Measurements from ENCODE around the gene GARRE1. TPM values are rescaled to one million over a fixed set of nuclear protein-coding genes. Genes with fewer than 3 reads are reported as not detected.
"Not testable (repeated sequence)": the region's sequence is repeated elsewhere in the genome, so short reads cannot be mapped to it uniquely, and the experiment has no call there.

Gene GARRE1
- total and polyA plus RNA-seq, 5 experiments from 2014 or later = 5.4 to 53.7 (median 6.3) TPM

DNA sequence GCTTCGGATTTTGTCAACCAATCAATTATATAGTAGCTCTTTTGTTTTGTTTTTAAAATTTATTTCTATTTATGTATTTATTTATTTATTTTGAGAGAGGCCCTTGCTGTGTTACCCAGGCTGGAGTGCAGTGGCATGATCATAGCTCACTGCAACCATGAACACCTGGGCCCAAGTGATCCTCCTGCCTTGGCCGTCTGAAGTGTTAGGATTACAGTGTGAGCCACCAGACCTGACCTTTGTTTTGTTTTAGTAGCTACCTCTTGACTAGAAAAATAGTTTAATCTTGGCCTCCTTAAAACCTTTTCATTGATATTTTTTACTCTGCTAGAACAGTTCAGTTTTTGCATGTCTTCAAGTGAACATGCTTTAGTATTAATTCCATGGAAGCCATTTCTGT, 15.1 kb downstream of the GARRE1 start:
- H3K9me3 Mint-ChIP-seq = no peaks in the 10 kb centered on the region
- peak overlapping the region; percentile 68 to 90 (median 80) for H3K4me3 Mint-ChIP-seq
- ATAC-seq = peak; percentile 0 to 11
- no peaks in the 10 kb centered on the region for H3K27me3 Mint-ChIP-seq
- POLR2A ChIA-PET = interaction anchor here (0.6 to 6.1 kb wide), 8 partner anchors 9 to 408 kb away, joined by 3 to 59 read pairs (median 6); partner anchors contain the start of genes GARRE1, GPI, LSM14A and ZNF302
- DNase-seq = no peak
- peaks cover 0 to 13% (median 4%) of the 10 kb centered on the region in 3 donors for H3K36me3 Mint-ChIP-seq
- peak overlapping the region; percentile 86 to 99 (median 96) for H3K27ac Mint-ChIP-seq
- H3K4me1 Mint-ChIP-seq = peaks cover 52 to 91% (median 81%) of the 10 kb centered on the region in 4 donors

DNA sequence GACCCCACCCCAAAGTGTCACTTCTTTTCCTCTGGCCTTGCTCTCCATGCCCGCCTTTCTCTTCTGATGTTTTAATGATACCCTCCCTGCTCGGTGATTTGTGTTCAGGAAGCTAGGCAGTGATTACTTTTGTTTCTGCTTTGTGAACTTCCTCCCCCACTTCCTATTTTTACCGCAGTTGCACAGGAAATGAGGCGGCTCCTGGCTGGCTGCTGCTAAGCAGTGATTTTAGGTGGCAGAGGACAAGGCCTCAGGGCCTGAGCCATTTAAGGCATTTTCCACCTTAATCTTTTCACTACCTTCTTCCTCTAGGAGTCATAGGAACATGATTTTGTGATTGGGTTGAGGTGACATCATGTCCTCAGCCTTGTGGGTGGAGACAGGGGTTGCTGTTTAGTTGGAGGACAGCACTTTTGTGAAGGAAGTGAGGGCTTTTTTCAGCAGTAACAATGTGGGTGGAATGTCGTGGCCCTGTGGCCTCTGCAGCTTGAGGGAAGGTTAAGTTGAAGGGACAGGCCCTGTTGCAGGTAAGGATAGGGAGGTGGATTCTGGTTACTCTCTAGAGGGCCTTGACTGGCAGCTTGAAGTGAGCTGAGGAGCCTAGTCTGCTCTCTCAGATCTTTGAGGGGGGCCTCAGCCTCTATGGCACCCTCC, 15.7 kb downstream of the GARRE1 start:
- Mint-ChIP-seq H3K27ac (peak overlapping the region; percentile 86 to 99 (median 96)), H3K27me3 (no peaks in the 10 kb centered on the region), H3K4me1 (peaks cover 50 to 91% (median 80%) of the 10 kb centered on the region in 4 donors), H3K9me3 (no peaks in the 10 kb centered on the region), H3K4me3 (peak overlapping the region; percentile 68 to 90 (median 80)), H3K36me3 (peaks cover 0 to 9% (median 4%) of the 10 kb centered on the region in 3 donors)
- ATAC-seq (peak; percentile 89 to 90), DNase-seq (peak; percentile 41 to 90 (median 78))
- POLR2A ChIA-PET = interaction anchor here (0.6 to 6.1 kb wide), 12 partner anchors 9 to 407 kb away, joined by 3 to 59 read pairs (median 4); partner anchors contain the start of genes GARRE1, GPI, LSM14A and ZNF302

GRCh38 chr19:34273121-34273520, 18.8 kb downstream of the GARRE1 start:
- ATAC-seq (no peak), DNase-seq (no peak)
- H3K4me1 Mint-ChIP-seq = peaks cover 49 to 96% (median 82%) of the 10 kb centered on the region in 4 donors
- POLR2A ChIA-PET = interaction anchor here (1.8 to 1.9 kb wide), 2 partner anchors 18 to 101 kb away, joined by 4 to 7 read pairs; no protein-coding TSS in a partner anchor
- H3K27me3 Mint-ChIP-seq = no peaks in the 10 kb centered on the region
- peak overlapping the region in 9 of 10 donors; percentile 66 to 99 (median 92) for H3K27ac Mint-ChIP-seq
- peaks cover 0 to 3% (median 0%) of the 10 kb centered on the region in 9 donors for H3K9me3 Mint-ChIP-seq
- H3K4me3 Mint-ChIP-seq = peak overlapping the region in 3 of 10 donors; percentile 5 to 43 (median 8)
- peaks cover 0 to 11% (median 3%) of the 10 kb centered on the region in 3 donors for H3K36me3 Mint-ChIP-seq

DNA sequence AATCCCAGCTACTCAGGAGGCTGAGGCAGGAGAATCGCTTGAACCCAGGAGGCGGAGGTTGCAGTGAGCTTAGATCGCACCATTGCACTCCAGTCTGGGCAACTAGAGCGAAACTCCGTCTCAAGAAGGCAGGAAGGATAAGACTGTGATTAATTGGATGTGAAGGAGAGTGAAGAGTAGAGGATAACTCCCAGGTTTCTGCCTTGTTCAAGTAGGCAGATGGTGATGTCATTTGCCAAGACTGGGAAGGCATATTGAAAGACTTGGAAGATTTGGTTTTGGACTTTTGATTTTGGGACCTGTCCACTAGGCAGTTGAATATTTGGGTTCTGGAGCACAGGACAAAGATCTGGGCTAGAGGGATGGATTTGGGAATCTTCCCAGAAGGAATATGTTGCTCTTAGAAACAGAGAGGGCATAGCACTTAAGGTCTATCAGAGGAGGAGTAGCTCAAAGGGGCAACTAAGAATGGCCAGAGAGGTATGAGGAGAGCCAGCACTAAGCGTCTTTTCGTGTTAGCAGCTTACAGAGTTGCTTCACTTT, 20.0 kb downstream of the GARRE1 start:
- Mint-ChIP-seq H3K4me1 (peaks cover 45 to 93% (median 75%) of the 10 kb centered on the region in 4 donors), H3K9me3 (peaks cover 0 to 3% (median 0%) of the 10 kb centered on the region in 9 donors), H3K36me3 (peaks cover 0 to 15% (median 9%) of the 10 kb centered on the region in 3 donors), H3K27me3 (no peaks in the 10 kb centered on the region), H3K27ac (peak overlapping the region in 9 of 10 donors; percentile 57 to 92 (median 87)), H3K4me3 (peak overlapping the region in 6 of 10 donors; percentile 8 to 64 (median 38))
- ATAC-seq (no peak), DNase-seq (no peak)
- POLR2A ChIA-PET = interaction anchor here (0.6 to 1.9 kb wide), 2 partner anchors 19 to 21 kb away, joined by 3 to 7 read pairs; no protein-coding TSS in a partner anchor

DNA sequence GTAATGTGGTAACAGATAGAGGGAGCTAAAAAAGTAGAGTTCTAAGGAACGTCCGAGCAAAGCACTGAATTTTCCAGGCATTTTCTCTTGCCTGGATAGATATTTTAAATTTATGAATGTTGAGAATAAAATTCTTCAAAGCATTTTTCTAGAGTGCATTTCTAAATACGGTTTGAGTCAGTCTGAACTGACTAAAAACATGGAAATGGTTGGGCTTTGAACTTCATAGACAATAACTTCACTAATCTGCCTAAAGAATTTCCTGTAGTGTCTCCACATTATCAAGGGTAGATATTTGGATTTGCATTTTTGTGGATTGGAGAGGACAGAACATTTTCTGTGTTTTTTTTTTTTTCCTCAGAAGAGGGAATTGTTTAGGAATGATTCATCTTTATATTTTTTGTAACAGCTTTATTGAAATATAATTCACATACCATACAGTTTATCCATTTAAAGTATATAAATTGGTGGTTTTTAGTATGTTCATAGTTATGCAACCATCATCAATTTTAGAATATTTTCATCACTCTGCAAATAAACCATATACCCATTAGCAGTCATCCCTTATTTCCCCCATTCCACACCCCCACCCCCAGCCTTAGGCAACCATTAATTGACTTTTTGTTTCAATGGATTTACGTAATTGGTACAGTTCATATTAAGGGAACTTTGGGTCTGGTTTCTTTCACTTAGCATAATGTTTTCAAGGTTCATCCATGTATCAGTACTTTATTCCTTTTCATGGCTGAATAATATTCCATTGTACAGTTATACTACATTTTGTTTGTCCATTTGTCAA, 20.7 kb downstream of the GARRE1 start:
- peaks cover 0 to 3% (median 0%) of the 10 kb centered on the region in 9 donors for H3K9me3 Mint-ChIP-seq
- peak overlapping the region in 5 of 10 donors; percentile 8 to 64 (median 43) for H3K4me3 Mint-ChIP-seq
- DNase-seq (no peak), ATAC-seq (no peak)
- POLR2A ChIA-PET = no interaction called here
- H3K27me3 Mint-ChIP-seq = no peaks in the 10 kb centered on the region
- H3K27ac Mint-ChIP-seq = peak overlapping the region in 9 of 10 donors; percentile 57 to 92 (median 87)
- H3K4me1 Mint-ChIP-seq = peaks cover 40 to 88% (median 71%) of the 10 kb centered on the region in 4 donors
- peaks cover 0 to 15% (median 9%) of the 10 kb centered on the region in 3 donors for H3K36me3 Mint-ChIP-seq

GRCh38 chr19:34275705-34276104, 21.4 kb downstream of the GARRE1 start:
- ATAC-seq = no peak
- peak overlapping the region in 1 of 10 donors; percentile 32 for H3K4me3 Mint-ChIP-seq
- H3K36me3 Mint-ChIP-seq = peaks cover 0 to 15% (median 12%) of the 10 kb centered on the region in 3 donors
- H3K4me1 Mint-ChIP-seq = peaks cover 33 to 81% (median 65%) of the 10 kb centered on the region in 4 donors
- H3K27me3 Mint-ChIP-seq = no peaks in the 10 kb centered on the region
- H3K9me3 Mint-ChIP-seq = peaks cover 0 to 3% (median 0%) of the 10 kb centered on the region in 9 donors
- DNase-seq = no peak
- peak overlapping the region in 6 of 10 donors; percentile 22 to 79 (median 47) for H3K27ac Mint-ChIP-seq
- POLR2A ChIA-PET = interaction anchor here (1.3 kb wide), 1 partner anchor 28 kb away, joined by 4 read pairs; no protein-coding TSS in a partner anchor

DNA sequence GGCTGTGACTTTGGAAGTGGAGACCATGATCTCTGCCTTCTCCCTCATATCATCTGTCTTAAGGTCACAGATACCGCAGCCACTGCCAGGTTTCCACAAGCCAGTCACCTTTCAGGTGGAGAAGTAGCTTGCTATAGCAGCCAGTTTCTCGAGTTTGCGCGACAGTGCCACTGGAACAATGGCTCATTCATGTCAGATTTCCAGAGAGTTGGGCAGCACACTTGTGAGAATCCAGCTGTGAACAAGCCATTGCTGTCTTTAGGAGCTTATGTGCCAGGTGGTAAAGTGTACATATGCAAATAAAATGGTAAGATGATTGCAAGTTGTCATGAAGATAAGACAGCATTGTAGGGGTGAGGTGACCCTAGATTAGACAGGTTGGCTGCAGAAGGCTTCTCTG, 22.3 kb downstream of the GARRE1 start:
- Mint-ChIP-seq H3K27me3 (no peaks in the 10 kb centered on the region), H3K4me1 (peaks cover 30 to 77% (median 63%) of the 10 kb centered on the region in 4 donors), H3K36me3 (peaks cover 0 to 19% (median 18%) of the 10 kb centered on the region in 3 donors), H3K9me3 (peaks cover 0 to 3% (median 0%) of the 10 kb centered on the region in 9 donors), H3K4me3 (peak overlapping the region in 4 of 10 donors; percentile 0 to 34 (median 18)), H3K27ac (peak overlapping the region in 9 of 10 donors; percentile 12 to 74 (median 50))
- POLR2A ChIA-PET = interaction anchor here (1.2 to 1.3 kb wide), 2 partner anchors 22 to 27 kb away, joined by 4 read pairs; no protein-coding TSS in a partner anchor
- DNase-seq (no peak), ATAC-seq (no peak)

GRCh38 chr19:34277244-34277643, 22.9 kb downstream of the GARRE1 start:
- Mint-ChIP-seq H3K4me3 (peak overlapping the region in 5 of 10 donors; percentile 0 to 34 (median 8)), H3K4me1 (peaks cover 26 to 76% (median 60%) of the 10 kb centered on the region in 4 donors), H3K27me3 (no peaks in the 10 kb centered on the region), H3K36me3 (peaks cover 0 to 19% (median 18%) of the 10 kb centered on the region in 3 donors), H3K27ac (peak overlapping the region in 8 of 10 donors; percentile 12 to 74 (median 42)), H3K9me3 (peaks cover 0 to 3% (median 0%) of the 10 kb centered on the region in 9 donors)
- POLR2A ChIA-PET = interaction anchor here (1.2 kb wide), 1 partner anchor 22 kb away, joined by 4 read pairs; no protein-coding TSS in a partner anchor
- DNase-seq (no peak), ATAC-seq (no peak)

- Mint-ChIP-seq H3K27me3 (no peaks in the 10 kb centered on the region), H3K9me3 (peaks cover 0 to 3% (median 0%) of the 10 kb centered on the region in 9 donors), H3K4me3 (peak overlapping the region in 2 of 10 donors; percentile 42 to 57), H3K27ac (peak overlapping the region in 5 of 10 donors; percentile 13 to 58 (median 28)), H3K36me3 (peaks cover 0 to 19% (median 18%) of the 10 kb centered on the region in 3 donors), H3K4me1 (peaks cover 24 to 75% (median 59%) of the 10 kb centered on the region in 4 donors)
- POLR2A ChIA-PET = interaction anchor here (0.7 to 0.8 kb wide), 2 partner anchors 31 to 107 kb away, joined by 3 read pairs; no protein-coding TSS in a partner anchor
- DNase-seq (no peak), ATAC-seq (no peak)
Observed at GRCh38 chr19:34278783-34279182, 24.4 kb downstream of the GARRE1 start.

- H3K27me3 Mint-ChIP-seq = not testable (repeated sequence)
- H3K27ac Mint-ChIP-seq = peak overlapping the region in 3 of 10 donors; percentile 50 to 69 (median 55)
Observed at GRCh38 chr19:34281444-34281843, 27.1 kb downstream of the GARRE1 start.

More at GRCh38 chr19:34281444-34281843, 27.1 kb downstream of the GARRE1 start:
- POLR2A ChIA-PET, H3K4me3 Mint-ChIP-seq, H3K9me3 Mint-ChIP-seq, DNase-seq, ATAC-seq: not testable (repeated sequence)
- peaks cover 12 to 64% (median 35%) of the 10 kb centered on the region in 4 donors for H3K4me1 Mint-ChIP-seq
- peaks cover 0 to 27% (median 16%) of the 10 kb centered on the region in 3 donors for H3K36me3 Mint-ChIP-seq

Measured in naive thymus-derived CD8-positive, alpha-beta T cell (primary cell).